GM18499 (cell line): ENCODE results near the gene EID2.
A peak's percentile ranks its signal among the peaks of the same experiment; 100 is the strongest.

Source experiments
- ATAC-seq: cut with Tn5 transposase; IDR thresholded peaks from one replicate; pipeline ENCODE4 v1.9.1; 2021; ENCODE audit warnings: moderate number of reproducible peaks; ENCODE audit not compliant: insufficient read depth, unreplicated experiment

Gene EID2

DNA sequence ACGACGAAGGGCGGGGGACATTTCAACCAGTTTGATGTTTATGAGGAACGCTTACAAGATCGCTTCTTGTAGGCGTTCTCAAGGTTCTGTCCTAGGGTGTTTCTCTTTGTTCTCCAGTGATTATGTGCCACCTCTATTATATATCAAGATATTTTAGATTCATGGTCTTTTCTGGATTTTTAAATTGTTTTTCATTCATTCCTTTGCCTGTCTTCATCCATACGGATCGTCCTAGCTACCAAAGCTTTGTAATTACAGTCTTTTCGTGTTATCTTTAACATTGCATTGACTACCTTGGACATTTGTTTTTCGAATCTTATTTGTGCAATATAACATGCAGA lies 342 bp upstream of the EID2 start:
- no peak for ATAC-seq

DNA sequence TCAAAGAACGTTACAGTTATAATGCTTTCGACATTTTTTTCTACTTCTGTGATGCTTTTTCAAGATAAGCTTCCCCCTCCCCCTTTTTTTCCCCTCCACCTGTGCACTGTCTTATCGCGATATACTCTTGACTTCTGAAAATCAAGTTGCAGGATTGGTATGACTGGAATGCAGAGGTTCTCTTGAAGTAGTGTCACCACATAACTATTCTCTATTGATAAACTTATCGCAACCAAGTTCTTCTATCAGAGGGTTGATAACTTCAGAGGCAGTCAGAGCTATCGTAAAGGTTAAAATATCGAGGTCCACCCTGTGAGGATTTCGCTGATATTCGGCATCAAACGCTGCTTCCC lies 820 bp downstream of the EID2 start:
- ATAC-seq = no peak

DNA sequence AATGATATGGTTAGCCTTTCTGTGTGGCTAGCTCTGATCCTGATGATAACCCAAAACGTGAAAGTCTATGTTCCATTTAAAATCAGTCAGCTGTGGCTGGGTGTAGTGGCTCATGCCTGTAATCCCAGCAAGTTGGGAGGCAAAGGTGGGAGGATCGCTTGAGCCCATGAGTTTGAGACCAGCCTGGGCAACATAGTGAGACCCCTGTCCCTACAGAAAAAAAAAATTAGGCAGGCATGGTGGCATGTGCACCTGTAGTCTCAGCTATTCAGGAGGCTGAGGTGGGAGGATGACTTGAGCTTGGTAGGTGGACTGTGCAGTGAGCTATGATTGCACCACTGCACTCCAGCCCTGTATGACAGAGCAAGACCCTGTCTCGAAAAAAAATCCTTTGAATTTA lies 6.2 kb downstream of the EID2 start:
- ATAC-seq = no peak

DNA sequence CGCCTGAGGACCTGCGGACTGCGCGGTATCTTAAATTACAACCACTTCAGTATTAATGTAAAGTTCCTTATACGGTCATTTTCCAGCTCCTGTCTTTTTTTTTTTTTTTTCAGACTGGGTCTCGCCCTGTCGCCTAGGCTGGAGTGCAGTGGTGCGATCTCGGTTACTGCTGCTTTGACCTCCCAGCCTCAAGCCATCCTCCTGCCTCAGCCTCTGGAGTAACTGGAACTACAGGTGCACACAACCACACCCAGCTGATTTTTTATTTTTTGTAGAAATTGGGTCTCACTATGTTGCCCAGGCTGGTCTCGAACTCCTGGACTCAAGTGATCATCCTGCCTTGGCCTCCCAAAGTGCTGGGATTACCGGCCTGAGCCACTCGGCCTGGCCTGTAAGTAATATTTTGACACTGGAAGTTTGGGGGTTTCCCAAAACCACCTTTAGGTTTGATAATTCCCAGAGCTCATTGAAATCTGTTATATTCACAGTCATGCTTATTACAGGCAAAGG lies 6.9 kb downstream of the EID2 start:
- ATAC-seq = no peak

DNA sequence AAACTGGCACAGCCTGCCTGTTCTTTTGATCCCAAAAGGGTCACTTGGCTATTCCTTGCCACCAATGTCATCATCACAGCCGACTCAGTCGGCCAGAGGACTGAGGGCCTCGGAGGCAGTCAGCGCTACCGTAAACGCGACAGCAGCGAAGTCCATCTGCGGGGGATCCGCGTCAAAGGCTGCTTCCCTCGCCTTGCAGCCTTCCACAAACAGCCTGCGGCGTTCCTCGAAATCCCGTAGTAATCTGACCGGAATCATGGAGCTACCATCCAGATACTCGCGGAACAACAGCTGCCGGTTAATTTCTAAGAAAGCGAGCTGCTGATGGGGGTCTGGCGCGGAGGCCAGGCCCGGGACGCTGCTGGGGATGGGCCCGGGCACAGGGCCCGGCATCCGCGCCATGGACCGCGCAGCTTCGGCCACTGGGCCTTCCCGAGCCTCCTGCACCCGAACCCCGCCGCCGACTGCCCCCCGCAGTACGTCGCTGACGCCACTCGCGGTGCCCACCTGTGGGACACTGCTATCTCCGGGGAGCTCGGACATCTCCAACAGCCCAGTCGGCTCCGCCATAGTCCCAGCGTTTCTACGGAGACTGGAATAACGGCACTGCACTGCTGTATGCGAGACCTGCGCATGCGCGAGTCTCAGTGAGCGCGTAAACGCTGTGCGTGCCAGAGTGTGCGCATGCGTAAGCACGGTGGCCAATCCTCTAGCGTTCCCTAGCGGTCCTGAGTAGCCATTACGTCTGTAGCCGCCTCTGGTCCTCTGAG lies 7.5 kb downstream of the EID2 start, which contains the start of gene EID2B:
TSS of gene EID2B (minus strand) at position 620 of the 770 bp plus-strand sequence. CDS start at position 570, 50 bp downstream.
- ATAC-seq = peak; percentile 75

DNA sequence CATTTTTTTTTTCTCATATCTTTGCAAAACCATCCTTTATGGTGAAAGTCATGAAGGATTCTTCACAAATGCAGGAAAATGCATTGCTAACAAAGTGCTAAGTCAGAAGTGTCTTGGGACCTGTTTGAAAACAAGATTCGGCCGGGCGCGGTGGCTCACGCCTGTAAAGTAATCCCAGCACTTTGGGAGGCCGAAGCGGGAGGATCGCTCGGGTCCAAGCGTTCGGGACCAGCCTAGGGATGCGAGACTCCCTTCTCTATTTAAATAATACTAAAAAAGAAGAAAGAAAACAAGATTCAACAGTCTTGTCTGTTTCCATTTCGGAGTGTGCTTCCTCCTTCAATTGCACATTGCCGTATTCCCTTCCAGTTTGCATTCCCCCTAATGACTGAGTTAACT lies 8.1 kb downstream of the EID2 start:
- no peak for ATAC-seq

DNA sequence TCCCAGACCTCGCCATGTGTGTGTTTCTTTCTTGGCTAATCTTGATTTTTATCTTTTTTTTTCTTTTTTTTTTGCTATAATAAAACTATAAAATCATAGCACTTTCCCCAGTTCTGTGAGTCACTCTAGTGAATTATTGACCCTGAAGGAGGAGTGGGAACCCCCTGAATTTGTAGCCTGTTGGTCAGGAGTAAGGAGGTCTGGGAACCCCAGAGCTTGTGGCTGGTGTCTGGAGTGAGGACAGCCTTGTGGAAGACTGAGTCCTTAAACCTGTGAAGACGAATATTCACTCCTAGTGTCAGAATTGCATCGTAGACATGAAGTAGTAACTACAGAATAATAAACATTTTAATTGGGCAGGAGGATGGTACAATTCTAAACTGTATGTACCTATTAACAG lies 14.8 kb downstream of the EID2 start:
- no peak for ATAC-seq

DNA sequence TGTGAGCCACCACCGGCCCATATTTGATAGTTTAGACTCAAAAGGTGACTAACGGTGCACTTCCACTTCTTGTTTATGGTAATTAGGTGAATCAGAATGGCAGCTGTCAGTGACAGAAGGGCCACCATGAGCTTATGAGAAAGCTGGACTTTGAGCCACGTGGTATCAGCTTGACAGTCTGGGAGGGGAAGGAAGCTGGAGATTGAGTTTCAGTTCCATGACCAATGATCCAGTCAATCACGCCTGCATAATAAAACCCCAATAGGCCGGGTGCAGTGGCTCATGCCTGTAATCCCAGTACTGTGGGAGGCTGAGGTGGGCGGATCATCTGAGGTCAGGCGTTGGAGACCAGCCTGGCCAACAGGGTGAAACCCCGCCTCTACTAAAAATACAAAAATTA lies 15.5 kb downstream of the EID2 start:
- no peak for ATAC-seq

DNA sequence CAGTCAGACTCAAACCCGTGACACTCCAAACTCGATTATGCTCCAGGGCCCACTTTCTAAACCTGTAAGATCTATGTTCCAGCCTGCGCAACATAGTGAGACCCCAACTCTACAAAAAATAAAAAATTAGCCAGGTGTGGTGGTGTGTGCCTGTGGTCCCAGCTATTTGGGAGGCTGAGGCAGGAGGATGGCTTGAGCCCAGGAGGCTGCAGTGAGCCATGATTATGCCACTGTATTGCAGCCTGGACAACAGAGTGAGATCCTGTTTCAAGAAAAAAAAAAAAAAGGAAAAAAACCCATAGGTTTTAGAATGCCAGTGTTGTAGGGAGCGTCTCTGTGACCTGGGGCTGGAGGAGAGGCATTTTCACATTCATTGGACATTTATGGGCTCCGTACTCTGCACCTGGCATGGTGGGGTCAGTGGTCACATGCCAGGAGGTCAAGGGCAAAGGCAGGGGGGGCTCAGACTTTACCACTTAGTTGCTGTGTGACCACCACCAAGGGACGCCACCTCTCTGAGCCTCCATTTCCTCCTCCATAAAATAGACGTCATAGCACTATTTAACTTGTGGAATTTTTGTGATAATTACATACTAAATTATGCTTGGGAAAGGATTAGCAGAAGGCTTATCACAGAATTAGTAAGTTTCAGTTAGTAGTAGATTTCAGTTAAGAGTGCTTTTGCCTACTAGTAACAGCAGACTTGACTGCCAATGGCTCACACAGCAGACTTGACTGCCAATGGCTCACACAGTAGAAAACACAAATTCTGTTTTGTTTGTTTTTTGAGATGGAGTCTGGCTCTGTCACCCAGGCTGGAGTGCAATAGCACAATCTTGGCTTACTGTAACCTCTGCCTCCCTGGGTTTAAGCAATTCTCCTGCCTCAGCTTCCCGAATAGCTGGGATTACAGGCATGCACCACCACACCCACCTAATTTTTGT lies 19.1 kb downstream of the EID2 start:
- no peak for ATAC-seq

DNA sequence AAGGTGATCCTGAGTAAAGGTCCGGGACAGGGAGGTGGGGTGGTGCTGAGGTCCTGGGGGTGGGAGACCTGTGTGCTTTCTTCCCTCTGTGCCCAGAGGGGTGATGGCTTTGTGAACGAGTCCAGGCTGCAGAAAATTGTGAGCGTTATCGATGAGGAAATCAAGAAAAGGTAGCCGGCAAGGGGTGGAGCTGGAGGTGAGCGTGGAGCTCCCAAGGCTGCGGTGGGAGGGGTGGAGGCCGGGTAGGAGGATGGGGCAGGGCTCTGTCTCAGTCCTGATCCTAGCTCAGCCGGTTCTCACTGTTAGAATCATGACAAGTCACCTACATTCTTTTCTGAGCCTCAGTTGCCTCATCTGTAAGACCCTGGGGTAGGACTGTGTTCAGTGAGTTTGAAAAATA lies 21.0 kb downstream of the EID2 start:
- no peak for ATAC-seq

DNA sequence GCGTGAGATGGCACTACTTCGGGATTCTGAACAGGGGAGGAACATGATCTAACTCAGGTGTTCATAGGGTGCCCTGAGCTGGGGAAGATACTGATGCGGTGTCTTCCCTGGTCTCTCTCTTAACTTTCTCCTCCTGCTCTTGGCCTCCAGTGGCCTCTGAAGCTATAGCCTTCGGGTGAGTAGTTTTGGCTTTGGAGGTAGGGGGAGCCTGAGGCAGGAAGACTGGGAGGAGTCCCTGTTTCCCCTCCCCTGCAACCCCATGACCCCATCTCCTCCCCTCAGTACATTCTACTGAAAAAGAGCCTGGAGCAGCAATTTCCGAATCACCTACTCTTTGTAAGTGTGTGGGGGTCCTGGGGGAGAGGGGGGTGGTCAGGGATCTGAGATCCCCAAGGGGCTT lies 21.5 kb downstream of the EID2 start:
- ATAC-seq = no peak

DNA sequence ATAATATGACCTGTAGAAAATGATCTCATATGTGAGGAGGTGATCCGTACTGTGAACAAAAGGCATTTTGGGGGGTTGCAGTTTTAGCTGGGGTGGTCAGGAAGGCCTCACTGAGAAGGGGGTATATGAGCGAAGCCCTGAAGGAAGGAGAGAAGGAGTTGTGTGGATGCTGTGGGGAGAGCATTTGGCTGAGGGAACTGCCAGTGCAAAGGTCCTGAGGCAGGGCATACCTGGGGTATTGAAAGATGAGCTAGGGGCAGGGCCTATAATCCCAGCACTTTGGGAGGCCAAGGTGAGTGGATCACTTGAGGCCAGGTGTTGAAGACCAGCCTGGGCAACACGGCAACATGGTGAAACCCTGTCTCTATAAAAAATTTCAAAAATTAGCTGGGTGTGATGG lies 22.5 kb downstream of the EID2 start:
- ATAC-seq = no peak

DNA sequence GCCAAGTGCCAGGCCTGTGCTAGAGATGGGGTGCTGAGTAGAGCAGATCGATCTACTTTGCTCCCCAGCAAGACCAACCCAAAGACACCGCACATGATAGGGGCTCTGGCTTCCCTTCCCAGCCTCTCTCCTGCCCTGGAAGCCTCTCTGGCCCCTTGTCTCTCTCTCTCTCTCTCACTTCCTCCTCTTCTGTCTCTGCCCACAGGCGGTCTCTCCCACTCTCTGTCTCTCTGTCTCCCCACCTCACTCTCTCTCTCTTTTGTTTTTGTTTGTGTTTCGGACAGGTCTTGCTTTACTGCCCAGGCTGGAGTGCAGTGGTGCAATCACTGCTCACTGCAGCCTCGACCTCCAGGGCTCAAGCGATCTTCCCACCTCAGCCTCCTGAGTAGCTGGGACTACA lies 23.7 kb downstream of the EID2 start:
- no peak for ATAC-seq

DNA sequence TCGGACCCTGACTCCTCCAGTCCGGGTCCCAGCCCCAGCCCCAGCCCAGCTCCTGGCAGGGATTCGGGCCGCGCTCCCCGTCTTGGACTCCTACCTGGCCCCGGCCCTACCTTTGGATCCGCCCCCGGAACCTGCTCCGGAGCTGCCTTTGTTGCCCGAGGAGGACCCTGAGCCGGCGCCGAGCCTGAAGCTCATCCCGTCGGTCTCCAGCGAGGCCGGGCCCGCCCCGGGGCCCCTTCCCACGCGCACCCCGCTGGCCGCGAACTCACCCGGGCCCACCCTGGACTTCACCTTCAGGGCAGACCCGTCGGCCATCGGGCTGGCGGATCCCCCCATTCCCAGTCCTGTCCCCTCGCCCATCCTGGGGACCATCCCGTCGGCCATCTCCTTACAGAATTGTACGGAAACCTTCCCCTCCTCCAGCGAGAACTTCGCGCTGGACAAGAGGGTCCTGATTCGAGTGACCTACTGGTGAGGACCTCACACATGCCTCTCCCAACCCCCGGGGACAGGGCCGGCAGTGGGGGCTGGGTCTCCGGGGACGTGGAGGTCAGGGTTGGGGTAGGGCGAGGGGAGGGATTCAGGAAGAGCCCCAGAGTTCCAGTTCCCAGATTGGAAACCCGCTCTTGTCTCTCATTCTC lies 24.3 kb downstream of the EID2 start:
- no peak for ATAC-seq

DNA sequence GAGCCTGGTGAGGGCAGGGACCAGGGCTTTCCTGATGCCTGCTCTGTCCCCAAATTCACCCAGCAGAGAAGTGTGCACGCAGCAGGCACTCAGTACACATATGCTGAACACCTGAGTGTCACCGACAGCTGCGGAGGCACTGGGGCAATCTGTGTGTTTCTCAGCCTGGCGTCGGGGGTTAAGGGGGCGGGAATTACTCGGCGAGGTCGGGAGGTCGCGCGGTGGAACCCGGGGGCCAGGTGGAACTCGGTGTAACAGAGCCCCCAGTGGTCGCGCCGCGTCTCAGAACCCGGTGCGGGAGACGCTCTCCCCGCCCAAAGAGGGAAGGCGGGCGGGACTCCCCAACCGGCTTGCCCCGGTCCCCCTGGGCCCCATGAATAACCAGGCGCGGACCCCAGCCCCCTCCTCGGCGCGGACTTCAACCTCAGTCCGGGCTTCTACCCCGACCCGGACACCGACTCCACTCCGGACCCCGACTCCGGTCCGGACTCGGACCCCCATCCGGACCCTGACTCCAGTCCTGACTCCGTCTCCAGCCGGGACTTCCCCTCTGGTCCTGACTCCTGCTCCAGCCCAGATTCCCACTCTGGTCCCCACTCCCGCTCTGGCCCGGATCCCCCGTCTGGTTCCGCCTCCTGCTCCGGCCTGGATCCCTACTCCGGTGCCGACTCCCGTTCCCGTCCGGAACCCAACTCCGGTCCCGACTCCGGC lies 25.0 kb downstream of the EID2 start, which contains the start of gene SELENOV:
TSS of gene SELENOV (plus strand) at position 300 of the 711 bp plus-strand sequence. CDS start at position 374, 74 bp downstream.
- ATAC-seq = no peak

DNA sequence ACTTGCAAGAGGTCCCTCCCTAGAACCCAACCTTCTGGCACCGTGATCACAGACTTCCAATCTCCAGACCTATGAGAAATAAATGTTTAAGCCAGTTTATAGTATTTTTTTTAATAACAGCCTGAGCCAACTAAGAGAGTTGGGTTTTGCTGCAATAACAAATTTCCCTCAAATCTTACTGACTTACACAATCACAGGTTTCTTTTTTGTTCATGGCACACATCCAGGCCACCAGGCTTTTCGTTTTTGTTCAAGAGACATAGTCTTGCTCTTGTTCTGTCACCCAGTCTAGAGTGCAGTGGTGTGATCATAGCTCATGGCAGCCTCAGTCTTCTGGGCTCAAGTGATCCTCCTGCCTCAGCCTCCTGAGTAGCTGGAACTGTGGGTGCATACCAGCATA lies 27.0 kb downstream of the EID2 start:
- ATAC-seq = no peak

DNA sequence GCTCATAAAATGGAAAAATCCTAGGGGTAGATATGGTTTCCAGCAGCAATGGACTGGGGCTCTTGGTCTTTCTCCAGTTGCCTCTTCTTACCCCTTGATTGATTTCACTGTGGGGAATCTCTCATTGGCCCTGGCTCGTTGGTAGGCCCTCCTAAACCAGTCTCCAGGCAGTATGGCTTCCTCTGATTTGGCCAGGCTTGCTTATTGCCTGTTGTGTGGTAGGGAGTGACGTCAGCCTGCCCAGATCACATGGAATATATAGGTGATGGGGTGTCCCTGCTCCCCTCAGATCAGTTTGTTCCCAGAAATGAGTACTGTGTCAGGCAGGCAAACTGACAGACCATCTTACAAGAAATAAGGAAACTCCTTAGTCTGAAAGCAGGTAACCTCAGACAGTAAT lies 30.7 kb downstream of the EID2 start:
- ATAC-seq = no peak

DNA sequence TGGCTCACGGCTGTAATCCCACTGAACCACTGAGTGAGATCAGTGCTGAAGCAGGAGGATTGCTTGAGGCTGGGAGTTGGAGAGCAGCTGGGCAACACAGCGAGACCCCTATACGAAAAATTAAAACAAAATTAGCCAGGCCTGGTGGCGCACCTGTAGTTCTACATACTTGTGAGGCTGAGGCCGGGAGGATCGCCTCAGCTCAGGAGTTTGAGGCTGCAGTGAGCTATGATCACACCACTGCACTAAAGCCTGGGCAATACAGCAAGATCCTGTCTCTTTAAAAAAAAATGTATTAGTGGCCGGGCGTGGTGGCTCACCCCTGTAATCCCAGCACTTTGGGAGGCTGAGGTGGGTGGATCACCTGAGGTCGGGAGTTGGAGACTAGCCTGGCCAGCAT lies 31.3 kb downstream of the EID2 start:
- no peak for ATAC-seq

DNA sequence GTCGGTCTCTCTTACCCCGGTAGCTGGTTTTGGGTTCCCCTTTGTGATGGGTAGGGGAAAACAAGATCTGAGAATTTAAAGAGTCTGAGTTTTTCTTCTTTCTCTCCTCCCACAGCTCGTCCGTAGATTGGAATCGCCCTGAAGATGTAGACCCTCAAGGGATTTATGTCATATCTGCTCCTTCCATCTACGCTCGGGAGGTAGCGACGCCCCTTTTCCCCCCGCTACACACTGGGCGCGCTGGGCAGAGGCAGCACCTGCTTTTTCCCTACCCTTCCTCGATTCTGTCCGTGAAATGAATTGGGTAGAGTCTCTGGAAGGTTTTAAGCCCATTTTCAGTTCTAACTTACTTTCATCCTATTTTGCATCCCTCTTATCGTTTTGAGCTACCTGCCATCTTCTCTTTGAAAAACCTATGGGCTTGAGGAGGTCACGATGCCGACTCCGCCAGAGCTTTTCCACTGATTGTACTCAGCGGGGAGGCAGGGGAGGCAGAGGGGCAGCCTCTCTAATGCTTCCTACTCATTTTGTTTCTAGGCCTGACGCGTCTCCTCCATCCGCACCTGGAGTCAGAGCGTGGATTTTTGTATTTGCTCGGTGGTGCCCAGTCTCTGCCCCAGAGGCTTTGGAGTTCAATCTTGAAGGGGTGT lies 32.1 kb downstream of the EID2 start:
- ATAC-seq = no peak
